Coronary artery (tissue), 2 donors: ENCODE measurements around the gene UQCC2.

Experiments used
- DNase-seq: peaks from one replicate; pipeline ENCODE4 v3.0.0-alpha.2; 2017; ENCODE audit warnings: low spot score
- H3K27ac ChIP-seq, 2 donors: fragments of 200-600 bp; sonication (generic); one replicate each; pipeline ENCODE4 v1.5.1; 2016 to 2019
- H3K4me3 ChIP-seq: fragments of 200-600 bp; sonication (generic); 2 replicates; pipeline ENCODE4 v1.5.1; 2016; ENCODE audit warnings: mild to moderate bottlenecking, moderate library complexity
- TF ChIP-seq, protein P1 (sequence below): fragments of 200-600 bp; sonication (generic); IDR thresholded peaks from one replicate; pipeline ENCODE4 v1.5.1; 2019; ENCODE audit warnings: antibody characterized with exemption

UQCC2 gene

DNA sequence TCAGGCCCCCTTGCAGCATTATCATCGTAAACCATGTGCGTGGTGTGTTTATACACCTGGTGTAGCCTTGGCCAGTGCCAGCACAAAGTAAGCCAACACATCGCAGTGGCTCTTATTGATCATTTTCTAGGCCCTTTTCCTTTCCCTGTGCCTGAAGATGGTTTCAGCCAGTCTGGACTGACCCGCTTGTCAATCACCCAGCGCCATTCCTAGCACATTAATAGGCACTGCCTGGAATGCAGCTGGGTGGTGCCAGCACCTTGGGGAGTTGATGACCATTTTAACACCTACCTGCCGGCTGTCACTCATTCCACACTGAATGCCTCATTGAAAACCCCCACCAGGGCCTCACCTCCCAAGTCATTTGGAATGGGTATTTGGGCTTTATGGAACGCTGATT lies 4.9 kb upstream of the UQCC2 start:
- H3K27ac ChIP-seq, result no peak overlapping the region
- TF ChIP-seq, protein P1, sequence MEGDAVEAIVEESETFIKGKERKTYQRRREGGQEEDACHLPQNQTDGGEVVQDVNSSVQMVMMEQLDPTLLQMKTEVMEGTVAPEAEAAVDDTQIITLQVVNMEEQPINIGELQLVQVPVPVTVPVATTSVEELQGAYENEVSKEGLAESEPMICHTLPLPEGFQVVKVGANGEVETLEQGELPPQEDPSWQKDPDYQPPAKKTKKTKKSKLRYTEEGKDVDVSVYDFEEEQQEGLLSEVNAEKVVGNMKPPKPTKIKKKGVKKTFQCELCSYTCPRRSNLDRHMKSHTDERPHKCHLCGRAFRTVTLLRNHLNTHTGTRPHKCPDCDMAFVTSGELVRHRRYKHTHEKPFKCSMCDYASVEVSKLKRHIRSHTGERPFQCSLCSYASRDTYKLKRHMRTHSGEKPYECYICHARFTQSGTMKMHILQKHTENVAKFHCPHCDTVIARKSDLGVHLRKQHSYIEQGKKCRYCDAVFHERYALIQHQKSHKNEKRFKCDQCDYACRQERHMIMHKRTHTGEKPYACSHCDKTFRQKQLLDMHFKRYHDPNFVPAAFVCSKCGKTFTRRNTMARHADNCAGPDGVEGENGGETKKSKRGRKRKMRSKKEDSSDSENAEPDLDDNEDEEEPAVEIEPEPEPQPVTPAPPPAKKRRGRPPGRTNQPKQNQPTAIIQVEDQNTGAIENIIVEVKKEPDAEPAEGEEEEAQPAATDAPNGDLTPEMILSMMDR, result no peak

DNA sequence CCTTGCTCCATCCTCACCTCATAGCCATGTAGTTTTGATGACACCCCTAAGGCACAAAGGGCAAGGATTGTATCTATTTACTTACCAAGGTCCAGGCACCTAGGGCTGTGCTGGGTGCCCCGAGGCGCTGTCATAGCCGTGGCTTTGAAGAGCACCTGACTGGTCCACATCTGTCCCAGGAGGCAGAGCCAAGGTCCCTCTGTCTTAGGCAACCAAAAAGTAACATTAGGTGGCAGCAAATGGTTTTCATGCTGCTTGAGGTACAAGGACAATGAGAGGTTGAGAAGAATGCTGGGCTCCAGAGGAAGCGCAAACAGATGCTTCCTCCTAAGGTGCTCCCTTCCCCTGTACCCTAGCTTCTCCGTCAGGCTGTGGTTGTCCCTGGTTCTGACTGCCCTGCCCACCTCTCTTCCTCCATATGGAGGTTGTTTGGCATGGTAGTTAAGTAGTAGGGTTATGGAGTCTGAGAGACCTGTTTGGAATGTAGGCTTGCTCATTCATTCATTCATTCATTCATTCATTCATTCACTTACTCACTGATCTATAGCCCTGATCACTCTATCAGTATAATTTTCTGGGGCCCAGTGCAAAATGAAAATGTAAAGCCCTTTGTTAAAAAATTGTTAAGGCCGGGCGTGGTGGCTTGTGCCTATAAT lies 3.0 kb upstream of the UQCC2 start:
- TF ChIP-seq, protein P1, result no peak
- no peak for DNase-seq
- no peak overlapping the region for H3K4me3 ChIP-seq
- no peak overlapping the region for H3K27ac ChIP-seq

More for the DNA sequence above, 4.9 kb upstream of the UQCC2 start:
- no peak for DNase-seq
- H3K4me3 ChIP-seq, result no peak overlapping the region

DNA sequence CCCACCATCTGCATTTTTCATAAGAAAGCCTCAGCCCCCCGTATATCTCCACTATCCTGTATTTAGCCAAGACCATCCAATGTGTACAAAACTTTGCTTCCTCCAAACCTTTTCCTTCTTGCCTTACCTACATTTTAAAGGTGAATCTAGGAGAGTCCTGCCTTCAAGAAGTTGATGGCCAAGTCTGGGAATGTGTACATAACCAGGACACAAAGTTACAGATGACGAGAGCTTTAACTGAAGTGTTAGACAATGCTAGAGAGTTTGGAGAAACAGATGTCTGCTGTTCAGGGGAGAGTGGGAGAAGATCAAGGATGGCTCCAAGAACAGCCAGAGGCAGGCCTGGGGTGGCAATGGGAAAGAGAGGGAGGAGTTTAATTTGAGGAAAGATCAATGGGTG lies 2.3 kb upstream of the UQCC2 start:
- no peak overlapping the region for H3K27ac ChIP-seq
- TF ChIP-seq, protein P1, result no peak
- H3K4me3 ChIP-seq, result no peak overlapping the region
- no peak for DNase-seq

DNA sequence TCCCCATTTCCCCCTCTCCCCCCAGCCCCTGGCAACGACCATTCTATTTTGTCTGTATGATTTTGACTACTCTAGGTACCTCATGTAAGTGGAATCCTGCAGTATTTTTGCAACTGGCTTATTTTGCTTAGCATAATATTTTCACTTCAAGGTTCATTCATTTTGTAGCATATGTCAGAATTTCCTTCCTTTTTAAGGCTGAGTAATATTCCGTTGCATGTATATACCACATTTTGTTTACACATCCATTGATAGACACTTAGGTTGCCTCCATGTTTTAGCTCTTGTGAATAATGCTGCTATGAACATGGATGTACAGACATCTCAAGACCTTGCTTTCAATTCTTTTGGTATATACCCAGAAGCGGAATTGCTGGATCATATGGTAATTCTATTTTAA lies 1.4 kb upstream of the UQCC2 start:
- TF ChIP-seq, protein P1, result no peak
- no peak for DNase-seq
- no peak overlapping the region for H3K27ac ChIP-seq
- no peak overlapping the region for H3K4me3 ChIP-seq

DNA sequence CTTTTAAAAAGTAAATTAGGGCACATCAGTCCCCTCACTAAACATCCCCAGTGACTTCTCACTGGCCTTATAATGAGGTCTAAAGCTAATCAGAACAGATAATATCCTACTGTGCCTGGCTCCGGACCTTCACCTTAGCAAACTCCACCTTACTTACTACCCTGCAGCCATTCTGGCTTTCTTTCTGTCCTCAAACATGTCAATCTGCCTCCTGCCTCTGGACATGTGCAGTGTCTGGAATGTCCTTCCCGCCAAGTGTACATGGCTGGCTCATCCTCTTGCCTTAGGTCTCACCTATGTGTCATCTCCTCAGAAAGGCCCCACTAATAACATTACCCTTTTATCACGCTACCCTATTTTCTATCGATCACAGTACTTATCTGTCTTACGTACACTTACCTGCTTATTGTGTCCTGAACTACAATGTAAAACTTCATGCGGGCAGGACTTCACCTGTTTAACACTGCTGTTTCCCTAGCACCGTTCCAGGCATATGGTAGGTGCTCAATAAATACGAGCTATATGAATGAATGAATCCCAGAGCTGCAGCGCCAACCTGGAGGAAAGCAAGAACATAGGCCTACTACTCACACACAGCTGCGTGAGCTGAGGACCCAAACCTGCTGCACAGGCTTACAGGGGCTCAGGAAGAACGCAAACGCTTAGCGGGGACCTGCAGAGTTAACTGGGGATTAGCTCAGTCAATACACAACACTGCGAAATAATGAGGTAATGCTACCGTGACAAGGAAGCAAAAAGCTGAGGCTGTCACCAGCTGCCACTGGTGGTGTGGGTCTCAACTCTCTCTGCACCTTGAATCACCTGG lies 991 bp downstream of the UQCC2 start:
- H3K4me3 ChIP-seq, result peak overlapping the region; percentile 71
- DNase-seq, result no peak
- TF ChIP-seq, protein P1, result no peak
- H3K27ac ChIP-seq, result no peak overlapping the region

DNA sequence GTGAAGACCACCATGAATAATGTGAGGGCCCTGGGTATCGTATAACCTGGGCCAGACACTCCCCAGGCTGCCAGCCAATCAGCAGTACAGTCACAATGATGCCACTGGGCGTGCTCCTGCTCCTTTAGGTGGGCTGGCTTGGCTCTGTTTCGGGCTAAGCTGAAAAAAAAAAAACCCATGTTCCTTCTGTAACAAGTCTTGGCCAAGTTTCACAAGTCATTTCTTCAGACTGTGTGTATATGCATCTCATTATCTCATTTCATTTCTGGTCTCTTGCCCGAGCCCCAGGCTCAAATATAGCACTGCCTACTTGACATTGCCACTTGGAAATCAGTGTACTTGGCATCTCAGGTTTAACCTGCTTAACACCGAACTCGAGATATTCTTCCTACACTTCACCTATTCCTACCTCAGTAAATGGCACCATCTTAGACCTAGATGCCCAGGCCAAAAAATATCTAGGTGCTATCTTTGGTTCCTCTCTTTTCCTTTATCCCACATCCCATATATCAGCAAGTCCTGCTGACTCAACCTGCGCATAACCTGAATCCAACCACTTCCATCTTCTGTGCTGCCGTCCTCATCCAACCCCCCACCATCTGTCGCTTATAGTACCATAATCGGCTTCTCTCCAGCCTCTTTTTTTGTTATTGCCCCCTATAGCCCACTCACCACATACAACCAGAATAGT lies 1.8 kb downstream of the UQCC2 start:
- no peak overlapping the region for H3K27ac ChIP-seq
- TF ChIP-seq, protein P1, result no peak
- no peak overlapping the region for H3K4me3 ChIP-seq
- no peak for DNase-seq
